Right atrium auricular region (tissue), 2 donors: ENCODE measurements around the gene MRPL49. TPM values are rescaled to one million over a fixed set of nuclear protein-coding genes. Genes with fewer than 3 reads are reported as not detected.
"Not testable (repeated sequence)": the region's sequence is repeated elsewhere in the genome, so short reads cannot be mapped to it uniquely, and the experiment has no call there.

Source experiments
- DNase-seq: peaks from one replicate; pipeline ENCODE4 v3.0.0-alpha.2; 2019; ENCODE audit warnings: low spot score
- H3K27ac ChIP-seq, 2 donors: fragments of 200-600 bp; sonication (generic); 1 replicate in 1 of 2; 2 replicates in 1 of 2; pipeline ENCODE4 v1.5.1; 2016 to 2019
- H3K27me3 ChIP-seq, 2 donors: fragments of 200-600 bp; sonication (generic); one replicate each; pipeline versions ENCODE4 v1.5.1 to v1.6.0; 2017 to 2019
- H3K36me3 ChIP-seq: fragments of 200-600 bp; sonication (generic); one replicate; pipeline ENCODE4 v1.5.1; 2016
- H3K4me1 ChIP-seq, 2 donors: fragments of 200-600 bp; sonication (generic); one replicate each; pipeline versions ENCODE4 v1.5.1 to v1.6.0; 2017 to 2019
- H3K4me3 ChIP-seq, 2 donors: fragments of 200-600 bp; sonication (generic); 1 replicate in 1 of 2; 2 replicates in 1 of 2; pipeline ENCODE4 v1.5.1; 2017 to 2019; ENCODE audit warnings: mild to moderate bottlenecking in 1 of 2, moderate library complexity in 1 of 2
- H3K9me3 ChIP-seq, 2 donors: fragments of 200-600 bp; sonication (generic); one replicate each; pipeline ENCODE4 v1.5.1; 2019
- CTCF ChIP-seq, 2 donors: fragments of 200-600 bp; sonication (generic); IDR thresholded peaks; one replicate each; pipeline ENCODE4 v1.5.1; 2019; ENCODE audit warnings: antibody characterized with exemption in 2 of 2
- total RNA-seq, 2 donors: library from RNA; depleted of rRNA; stranded (reverse); fragments of >200 nt; gene quantifications; one replicate each; pipeline ENCODE4 v1.1.0, GENCODE V29; 2016

Gene MRPL49
- total RNA-seq, 2 donors from 2014 or later, result 38.8 to 47.8 TPM

GRCh38 chr11:65136515-65137096 is 14.5 kb downstream of the MRPL49 start:
- no peak for TF ChIP-seq CTCF (IDR thresholded peaks at IDR 0.05)
- DNase-seq, result no peak
- Histone ChIP-seq H3K4me1 (peaks cover 0 to 35% of the 10 kb centered on the region in 2 donors), H3K27me3 (no peaks in the 10 kb centered on the region), H3K9me3 (no peaks in the 10 kb centered on the region), H3K36me3 (peaks cover 13% of the 10 kb centered on the region), H3K27ac (no peak overlapping the region), H3K4me3 (no peak overlapping the region)

- H3K4me3 ChIP-seq, result no peak overlapping the region
- no peak for DNase-seq
- no peaks in the 10 kb centered on the region for H3K36me3 ChIP-seq
- H3K27me3 ChIP-seq, result no peaks in the 10 kb centered on the region
- H3K27ac ChIP-seq, result no peak overlapping the region
- TF ChIP-seq CTCF (IDR thresholded peaks at IDR 0.05), result no peak
- H3K4me1 ChIP-seq, result no peaks in the 10 kb centered on the region
- no peaks in the 10 kb centered on the region for H3K9me3 ChIP-seq
Observed at GRCh38 chr11:65141896-65142494, 19.9 kb downstream of the MRPL49 start.

GRCh38 chr11:65147352-65148075 is 25.4 kb downstream of the MRPL49 start:
- TF ChIP-seq CTCF (IDR thresholded peaks at IDR 0.05), result no peak
- no peak overlapping the region for H3K27ac ChIP-seq
- H3K4me3 ChIP-seq, result no peak overlapping the region
- H3K9me3 ChIP-seq, result no peaks in the 10 kb centered on the region
- no peaks in the 10 kb centered on the region for H3K27me3 ChIP-seq
- H3K4me1 ChIP-seq, result peaks cover 0 to 20% of the 10 kb centered on the region in 2 donors
- no peaks in the 10 kb centered on the region for H3K36me3 ChIP-seq
- no peak for DNase-seq

- no peak for TF ChIP-seq CTCF (IDR thresholded peaks at IDR 0.05)
- H3K4me1 ChIP-seq, result peaks cover 0 to 20% of the 10 kb centered on the region in 2 donors
- no peaks in the 10 kb centered on the region for H3K9me3 ChIP-seq
- no peak overlapping the region for H3K4me3 ChIP-seq
- no peaks in the 10 kb centered on the region for H3K27me3 ChIP-seq
- no peak overlapping the region for H3K27ac ChIP-seq
- no peak for DNase-seq
- no peaks in the 10 kb centered on the region for H3K36me3 ChIP-seq
Observed at GRCh38 chr11:65148657-65149056, 26.5 kb downstream of the MRPL49 start.

- Histone ChIP-seq H3K27ac (peak overlapping the region; percentile 73 to 82), H3K4me1 (peaks cover 0 to 20% of the 10 kb centered on the region in 2 donors)
- H3K9me3 ChIP-seq, H3K36me3 ChIP-seq, H3K4me3 ChIP-seq, DNase-seq, H3K27me3 ChIP-seq: not testable (repeated sequence)
Observed at GRCh38 chr11:65150131-65150508, 28.0 kb downstream of the MRPL49 start.

- Histone ChIP-seq H3K4me1 (peaks cover 0 to 20% of the 10 kb centered on the region in 2 donors), H3K27ac (peak overlapping the region; percentile 73 to 82), H3K4me3 (no peak overlapping the region), H3K36me3 (no peaks in the 10 kb centered on the region), H3K9me3 (no peaks in the 10 kb centered on the region), H3K27me3 (no peaks in the 10 kb centered on the region)
- peak; percentile 94 for DNase-seq
- TF ChIP-seq CTCF (IDR thresholded peaks at IDR 0.05), result no peak
Observed at GRCh38 chr11:65150509-65151299, 28.6 kb downstream of the MRPL49 start.
